GM18951 (cell line): ENCODE results near the gene GNG13.
"Not testable (repeated sequence)": the region's sequence is repeated elsewhere in the genome, so short reads cannot be mapped to it uniquely, and the experiment has no call there.

Source experiments
- POLR2A ChIP-seq: IDR thresholded peaks from 4 replicates; pipeline ENCODE4 v1.6.1; 2011; ENCODE audit warnings: mild to moderate bottlenecking; ENCODE audit not compliant: insufficient read length, insufficient read depth; ENCODE audit errors: extremely low read depth
- in situ Hi-C: fragments of 300-500 bp; cut with MboI; formaldehyde crosslinking; loops from one replicate; pipeline ENCODE4 v1.12.0; 2022; ENCODE audit warnings: low sequenced_read_pairs, mixed read lengths, inconsistent platforms; ENCODE audit not compliant: unreplicated experiment

Gene GNG13

DNA sequence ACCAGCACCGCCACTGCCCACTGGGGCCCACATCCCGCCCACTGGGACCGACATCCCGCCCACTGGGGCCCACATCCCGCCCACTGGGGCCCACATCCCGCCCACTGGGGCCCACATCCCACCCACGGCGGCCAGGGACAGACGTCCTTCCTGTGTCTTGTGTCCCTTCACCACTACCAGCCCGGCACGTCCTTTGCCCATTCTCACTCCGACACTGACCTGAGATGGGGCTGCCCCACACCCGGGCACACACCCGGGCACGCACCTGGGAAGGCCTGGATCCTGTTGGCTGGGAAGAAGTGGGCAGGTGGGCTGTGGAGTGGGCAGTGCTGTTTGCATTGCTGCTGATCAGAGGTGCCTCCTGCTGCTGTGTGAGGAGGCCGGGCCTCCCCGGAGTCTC is 28.4 kb upstream of the GNG13 start:
- in situ Hi-C loops = loop anchor here (25.0 kb wide), 1 partner anchor 233 kb away; the partner anchor contains the start of gene SSTR5
- TF ChIP-seq POLR2A = no peak

DNA sequence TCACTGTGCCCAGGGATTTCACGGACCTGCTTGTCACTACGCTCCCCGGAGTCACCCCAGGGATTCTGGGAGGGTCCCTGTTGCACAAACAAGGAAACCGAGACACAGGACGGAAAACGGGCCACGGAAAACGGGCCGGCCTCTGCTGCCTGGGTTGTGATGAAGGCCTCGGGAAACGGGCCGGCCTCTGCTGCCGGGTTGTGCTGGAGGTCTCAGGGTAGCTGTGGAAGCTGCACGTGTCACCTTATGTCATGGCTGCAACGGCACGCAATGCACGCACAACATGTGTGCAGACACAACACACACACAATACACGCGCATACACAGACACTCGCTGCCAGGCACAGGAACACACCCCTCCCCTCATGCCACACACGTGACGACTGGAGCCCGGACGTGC is 27.0 kb upstream of the GNG13 start:
- TF ChIP-seq POLR2A = no peak
- in situ Hi-C loops = loop anchor here (25.0 kb wide), 1 partner anchor 235 kb away; the partner anchor contains the start of gene SSTR5

DNA sequence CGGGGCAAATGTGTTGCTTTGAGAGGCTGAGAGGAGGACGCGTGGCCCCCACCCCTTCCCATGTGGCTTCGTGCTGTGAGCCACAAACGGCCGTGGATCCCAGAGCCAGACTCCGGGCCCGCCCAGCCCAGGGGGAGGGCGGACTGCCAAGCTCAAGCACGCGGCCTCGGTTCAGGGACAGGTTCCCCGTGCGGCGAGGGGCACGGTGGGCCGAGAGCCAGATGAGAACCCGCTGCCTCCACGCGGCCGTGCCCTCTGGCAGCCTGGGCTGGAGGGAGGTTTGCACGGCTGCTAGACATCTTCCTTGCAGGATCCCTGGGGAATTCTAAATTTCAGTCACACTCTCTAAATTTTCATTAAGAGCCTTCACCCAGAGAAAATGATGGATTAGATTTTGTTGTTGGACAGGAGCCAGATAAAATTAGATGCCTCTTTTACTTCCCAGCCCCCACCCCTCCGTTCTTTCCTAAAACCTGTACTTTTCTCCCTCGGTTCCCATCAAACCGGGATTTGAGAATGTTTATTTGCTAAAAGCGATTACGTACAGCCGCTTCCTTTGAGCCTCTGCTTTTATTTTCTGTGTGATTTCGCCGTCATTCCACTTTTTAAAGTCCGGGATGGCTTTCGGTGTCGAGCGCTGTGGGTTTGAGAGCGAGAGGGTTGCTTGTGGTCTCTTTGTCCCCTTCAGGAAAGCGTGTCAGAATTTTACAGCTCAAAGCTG is 25.0 kb upstream of the GNG13 start:
- in situ Hi-C loops = loop anchor here (25.0 kb wide), 1 partner anchor 237 kb away; the partner anchor contains the start of gene SSTR5
- no peak for TF ChIP-seq POLR2A

DNA sequence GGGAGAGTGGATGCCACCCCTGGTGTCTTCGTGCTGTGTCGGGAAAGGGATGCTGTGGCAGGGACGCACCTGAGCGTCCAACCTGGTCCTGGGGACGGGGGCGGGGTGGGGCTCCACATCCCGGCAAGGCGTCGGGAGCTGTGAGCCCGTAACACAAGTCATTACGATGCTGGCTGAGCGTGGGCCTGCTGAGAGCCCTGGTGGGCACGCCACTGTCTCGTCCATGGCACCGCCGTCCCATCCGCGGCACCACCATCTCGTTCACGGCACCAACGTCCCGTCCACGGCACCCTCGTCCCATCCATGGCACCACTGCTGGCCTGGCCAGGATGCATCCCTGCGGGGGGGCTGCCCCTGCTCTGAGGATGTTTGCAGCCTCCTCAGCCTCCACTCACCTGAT is 24.1 kb upstream of the GNG13 start:
- in situ Hi-C loops = no loop called here

DNA sequence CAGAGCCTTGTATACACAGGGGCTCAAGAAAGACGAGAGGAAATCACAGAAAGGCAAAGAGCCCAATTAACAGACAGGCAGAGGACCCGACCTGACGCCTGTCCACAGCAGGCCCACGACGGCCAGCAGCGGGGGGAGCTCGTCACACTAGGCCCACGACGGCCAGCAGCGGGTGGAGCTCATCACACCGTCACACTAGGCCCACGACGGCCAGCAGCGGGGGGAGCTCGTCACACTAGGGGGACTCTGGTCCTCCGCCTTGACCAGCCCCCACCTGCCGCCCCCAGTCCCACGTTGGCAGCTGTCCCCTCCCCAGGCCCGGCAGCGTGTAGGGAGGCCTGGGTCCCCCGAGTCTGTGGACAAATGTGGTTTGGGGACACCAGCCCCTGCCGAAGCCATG is 23.7 kb upstream of the GNG13 start:
- in situ Hi-C loops = no loop called here

More for the DNA sequence above, 24.1 kb upstream of the GNG13 start:
- no peak for TF ChIP-seq POLR2A

DNA sequence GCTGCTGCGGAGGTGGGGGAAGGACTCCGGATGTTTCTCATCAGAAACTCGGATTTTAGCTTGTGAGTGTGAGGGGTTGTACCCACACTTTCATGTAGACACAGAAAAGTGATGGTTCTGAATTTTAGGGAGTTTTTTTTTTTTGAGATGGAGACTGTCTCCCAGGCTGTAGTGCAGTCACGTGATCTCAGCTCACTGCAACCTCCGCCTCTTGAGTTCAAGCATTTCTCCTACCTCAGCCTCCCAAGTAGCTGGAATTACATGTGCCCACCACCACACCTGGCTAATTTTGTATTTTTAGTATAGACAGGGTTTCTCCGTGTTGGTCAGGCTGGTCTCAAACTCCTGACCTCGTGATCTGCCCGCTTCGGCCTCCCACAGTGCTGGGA is 22.4 kb upstream of the GNG13 start:
- no peak for TF ChIP-seq POLR2A
- in situ Hi-C loops = no loop called here

More for the DNA sequence above, 23.7 kb upstream of the GNG13 start:
- TF ChIP-seq POLR2A = no peak

DNA sequence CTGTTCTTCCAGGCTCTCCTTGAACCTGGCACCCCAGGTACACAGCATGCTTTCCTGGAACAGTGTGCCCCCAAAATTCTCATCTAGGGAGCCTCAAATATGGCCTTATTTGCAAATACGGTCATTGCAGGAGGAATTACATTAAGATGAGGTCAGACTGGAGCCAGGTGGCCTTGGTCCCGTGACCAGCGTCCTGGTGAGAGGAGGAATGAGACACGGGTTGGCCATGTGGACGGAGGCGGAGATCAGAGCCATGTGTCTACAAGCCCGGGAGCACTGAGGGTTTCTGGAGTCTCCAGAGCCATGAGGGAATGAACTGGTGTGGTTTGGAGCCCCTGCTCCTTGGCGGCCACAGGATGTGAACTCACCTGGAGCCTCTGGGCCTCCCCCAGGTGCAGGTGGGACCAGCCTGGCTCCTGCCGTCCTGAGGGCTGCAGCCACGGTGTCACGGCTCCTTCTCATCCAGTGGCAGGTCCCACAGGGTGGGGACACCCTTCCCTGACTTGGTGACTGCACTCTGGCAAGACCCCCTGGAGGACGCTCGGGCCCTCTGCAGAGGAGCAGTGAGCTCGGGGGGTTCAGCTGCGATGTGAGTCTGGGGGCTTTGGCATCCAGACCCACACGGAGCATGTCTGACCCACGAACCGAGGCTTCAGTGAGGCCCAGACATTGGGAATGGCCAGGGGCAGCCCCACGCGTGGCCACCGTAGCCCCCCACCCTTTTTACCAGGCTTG is 21.8 kb upstream of the GNG13 start:
- no peak for TF ChIP-seq POLR2A

DNA sequence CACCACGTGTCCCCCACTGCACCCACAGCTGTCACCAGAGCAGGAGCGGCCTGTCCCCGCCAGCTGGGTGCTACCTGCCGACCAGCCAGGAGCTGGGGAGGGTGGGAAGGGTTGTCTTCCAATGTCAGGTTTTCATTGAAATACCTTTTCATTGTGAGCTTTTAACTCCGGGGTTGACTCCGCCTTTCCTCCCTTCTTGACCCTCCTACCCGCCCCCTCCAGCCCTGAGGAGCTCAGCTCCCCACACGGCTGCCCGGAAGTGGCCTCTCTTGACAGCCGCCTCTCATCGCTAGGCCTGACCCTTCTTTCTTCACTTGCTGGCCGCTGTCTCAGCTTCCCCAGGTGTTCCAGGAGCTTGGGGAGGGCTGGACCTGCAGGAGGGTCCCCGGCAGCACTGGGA is 21.2 kb upstream of the GNG13 start:
- no peak for TF ChIP-seq POLR2A

More for the DNA sequence above, 21.8 kb upstream of the GNG13 start:
- in situ Hi-C loops = no loop called here

DNA sequence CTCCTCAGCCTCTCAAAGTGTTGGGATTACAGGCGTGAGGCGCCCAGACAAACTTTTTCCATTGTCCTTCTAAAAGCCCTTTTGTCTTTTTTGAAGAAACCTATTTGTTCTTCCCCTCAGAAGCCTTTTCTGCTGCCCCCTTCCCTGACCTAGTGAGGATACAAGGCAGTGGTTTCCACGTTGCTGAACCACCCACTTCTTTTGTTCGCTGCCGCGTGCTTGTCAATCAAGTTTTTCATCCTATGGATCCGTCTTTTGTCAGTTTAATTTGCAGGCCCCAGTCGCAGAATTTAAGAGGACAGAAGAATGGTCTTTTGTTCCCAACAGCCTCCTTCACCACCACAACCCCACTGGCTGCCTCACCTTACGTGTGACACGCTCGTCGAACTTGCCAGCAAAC is 20.2 kb upstream of the GNG13 start:
- no peak for TF ChIP-seq POLR2A
- in situ Hi-C loops = no loop called here

More for the DNA sequence above, 21.2 kb upstream of the GNG13 start:
- in situ Hi-C loops = no loop called here

DNA sequence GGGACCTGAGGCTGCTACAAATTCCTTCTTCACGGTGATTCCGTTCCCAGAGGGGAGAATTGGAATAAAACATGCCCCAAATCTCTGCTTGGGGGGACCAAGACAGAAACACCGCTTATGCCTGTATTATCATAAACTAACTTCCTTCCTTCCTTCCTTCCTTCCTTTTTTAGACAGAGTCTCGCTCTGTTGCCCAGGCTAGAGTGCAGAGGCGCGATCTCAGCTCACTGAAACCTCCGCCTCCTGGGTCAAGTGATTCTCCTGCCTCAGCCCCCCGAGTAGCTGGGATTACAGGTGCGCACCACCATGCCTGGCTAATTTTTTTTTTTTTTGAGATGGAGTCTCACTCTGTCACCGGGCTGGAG is 19.5 kb upstream of the GNG13 start:
- in situ Hi-C loops = not testable (repeated sequence)

DNA sequence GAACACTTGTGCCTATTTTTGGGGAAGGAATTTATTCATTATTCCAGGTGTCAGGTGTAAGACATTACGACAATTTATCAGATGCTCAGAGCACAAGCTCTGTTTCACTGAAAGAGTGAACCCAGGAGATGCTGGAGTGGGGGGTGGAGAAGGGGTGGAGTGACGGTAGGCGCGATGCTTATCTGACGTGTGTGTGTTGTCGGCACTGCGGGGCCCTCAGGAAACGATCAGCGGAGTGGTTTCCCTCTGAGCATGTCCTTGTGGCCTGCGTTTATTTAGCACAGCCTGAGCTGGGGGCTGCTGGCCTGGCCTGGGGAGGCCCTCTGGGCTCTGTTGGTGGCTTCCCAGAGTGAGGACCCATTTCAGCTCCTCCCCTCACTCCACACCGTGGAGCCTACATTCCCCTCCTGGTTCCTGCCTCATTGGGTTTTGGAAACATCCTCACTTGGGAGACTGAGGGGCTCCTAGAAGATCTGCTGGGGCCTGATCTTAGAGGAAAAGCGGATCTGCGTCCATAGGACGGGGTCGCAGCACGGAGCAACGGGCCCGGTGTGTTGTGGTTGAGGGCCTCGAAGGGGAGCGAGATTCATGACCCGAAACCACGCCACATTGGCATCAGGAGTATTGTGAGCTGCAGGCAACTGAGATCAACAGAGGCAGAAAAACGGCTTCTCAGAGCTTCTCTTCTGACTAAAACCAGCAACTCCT is 19.0 kb upstream of the GNG13 start:
- in situ Hi-C loops = no loop called here
- no peak for TF ChIP-seq POLR2A

DNA sequence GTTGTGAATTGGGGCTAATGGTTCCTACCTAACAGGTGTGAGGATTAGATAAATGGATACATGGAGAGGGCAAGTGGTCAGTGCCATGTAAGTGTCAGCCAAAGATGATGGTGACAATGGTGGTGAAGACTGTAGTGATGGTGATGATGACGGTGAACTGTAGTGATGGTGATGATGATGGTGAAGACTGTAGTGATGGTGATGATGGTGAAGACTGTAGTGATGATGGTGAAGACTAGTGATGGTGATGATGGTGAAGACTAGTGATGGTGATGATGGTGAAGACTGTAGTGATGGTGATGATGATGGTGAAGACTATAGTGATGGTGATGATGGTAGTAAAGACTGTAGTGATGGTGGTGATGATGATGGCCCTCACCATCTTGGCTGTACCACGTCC is 18.1 kb upstream of the GNG13 start:
- in situ Hi-C loops = no loop called here
- no peak for TF ChIP-seq POLR2A

DNA sequence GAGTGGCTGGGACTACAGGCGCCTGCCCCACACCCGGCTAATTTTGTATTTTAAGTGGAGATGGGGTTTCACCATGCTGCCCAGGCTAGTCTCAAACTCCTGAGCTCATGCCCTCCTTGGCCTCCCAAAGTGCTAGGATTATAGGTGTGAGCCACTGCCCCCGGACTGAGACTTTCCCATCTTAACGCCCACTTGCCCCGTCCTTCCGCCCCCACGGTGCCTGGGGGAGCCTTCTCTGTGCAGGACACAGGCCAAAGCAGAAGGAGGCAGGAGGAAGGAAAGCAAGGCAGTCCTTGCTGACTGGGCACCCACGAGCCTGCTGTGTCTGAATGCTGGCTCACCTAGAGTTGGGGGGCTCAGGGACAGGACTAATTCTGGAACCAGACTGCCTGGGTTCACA is 17.6 kb upstream of the GNG13 start:
- in situ Hi-C loops = no loop called here
- TF ChIP-seq POLR2A = no peak

DNA sequence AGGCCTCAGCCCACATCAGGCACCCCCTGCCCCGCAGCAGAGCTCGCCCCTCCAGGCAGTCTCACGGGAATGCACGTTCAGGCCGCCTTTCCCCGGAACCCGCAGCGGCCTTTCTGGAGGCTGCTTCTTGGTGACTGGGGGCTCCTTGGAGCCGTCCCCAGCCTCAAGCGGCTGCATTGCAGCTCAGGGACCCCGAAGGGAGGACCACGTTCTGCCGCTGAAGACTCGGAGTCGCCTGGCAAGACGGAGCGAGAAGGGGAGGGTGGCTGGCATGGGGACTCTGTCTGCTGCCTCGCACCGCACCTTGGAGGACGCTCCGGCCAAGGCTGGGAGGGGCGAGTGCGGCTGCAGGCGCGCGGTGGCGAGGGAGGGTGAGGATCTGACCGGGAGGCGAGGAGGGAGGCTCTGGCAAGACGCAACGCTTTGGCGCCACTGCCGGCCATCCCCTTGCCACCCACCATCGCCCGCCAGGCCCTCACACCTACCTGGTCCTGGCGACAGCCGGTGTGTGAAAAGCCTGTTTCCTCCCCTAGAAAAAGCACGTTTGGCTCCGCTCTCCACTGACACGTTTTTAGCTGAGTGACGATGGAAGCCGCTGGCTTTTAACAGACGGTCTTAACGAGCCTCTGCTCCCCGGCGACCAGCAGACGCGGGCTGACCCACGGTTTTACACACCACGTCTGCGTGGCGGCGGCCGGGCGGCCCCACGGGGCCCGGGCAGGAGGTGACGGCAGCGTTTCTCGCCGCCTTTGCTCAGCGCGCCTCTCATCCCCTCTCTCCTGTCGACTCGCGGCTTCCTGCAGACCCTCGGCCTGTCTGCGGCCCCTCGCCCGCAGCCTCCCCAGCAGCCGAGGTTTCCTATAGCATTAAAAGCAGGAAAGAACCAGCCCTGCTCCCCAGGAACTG is 16.7 kb upstream of the GNG13 start:
- in situ Hi-C loops = no loop called here
- no peak for TF ChIP-seq POLR2A
